HL-60/S4 treated with retinoic acid at 250 ng/mL for 4 days and 3 days (cell line): Measurements from ENCODE around the gene SPRY1.

ENCODE experiments used
- in situ Hi-C: fragments of 300-500 bp; cut with MboI; formaldehyde crosslinking; loops from 2 replicates; pipeline ENCODE4 v1.7.0; 2022; ENCODE audit warnings: low sequenced_read_pairs

Gene SPRY1

GRCh38 chr4:123438031-123438430 lies 41.4 kb downstream of the SPRY1 start:
- in situ Hi-C loops: no loop called here

GRCh38 chr4:123443401-123444289 lies 47.0 kb downstream of the SPRY1 start:
- in situ Hi-C loops: no loop called here

- in situ Hi-C loops: no loop called here
Measured at GRCh38 chr4:123444290-123444731, 47.7 kb downstream of the SPRY1 start.

- in situ Hi-C loops: no loop called here
Measured at GRCh38 chr4:123446865-123447474, 50.4 kb downstream of the SPRY1 start.

- in situ Hi-C loops: no loop called here
Measured at GRCh38 chr4:123449362-123449761, 52.8 kb downstream of the SPRY1 start.

GRCh38 chr4:123449780-123450179 lies 53.2 kb downstream of the SPRY1 start:
- in situ Hi-C loops: no loop called here

- in situ Hi-C loops: no loop called here
Measured at GRCh38 chr4:123450393-123450792, 53.8 kb downstream of the SPRY1 start.

GRCh38 chr4:123452616-123453015 lies 56.0 kb downstream of the SPRY1 start:
- in situ Hi-C loops: no loop called here

GRCh38 chr4:123453061-123453680 lies 56.6 kb downstream of the SPRY1 start:
- in situ Hi-C loops: no loop called here
